Stimulated activated CD4-positive, alpha-beta T cell treated with anti-CD3 and anti-CD28 coated beads, Interleukin-1b, Interleukin-23, amount 100 ng/mL, for 48 hours (primary cell): ENCODE results near the gene MAGI3.
"Not testable (repeated sequence)": the region's sequence is repeated elsewhere in the genome, so short reads cannot be mapped to it uniquely, and the experiment has no call there.

Experiments
- DNase-seq: peaks from one replicate; pipeline ENCODE4 v3.0.0-alpha.2; 2020

MAGI3 gene

GRCh38 chr1:113592230-113592629 is 201.9 kb downstream of the MAGI3 start:
- DNase-seq = no peak

DNA sequence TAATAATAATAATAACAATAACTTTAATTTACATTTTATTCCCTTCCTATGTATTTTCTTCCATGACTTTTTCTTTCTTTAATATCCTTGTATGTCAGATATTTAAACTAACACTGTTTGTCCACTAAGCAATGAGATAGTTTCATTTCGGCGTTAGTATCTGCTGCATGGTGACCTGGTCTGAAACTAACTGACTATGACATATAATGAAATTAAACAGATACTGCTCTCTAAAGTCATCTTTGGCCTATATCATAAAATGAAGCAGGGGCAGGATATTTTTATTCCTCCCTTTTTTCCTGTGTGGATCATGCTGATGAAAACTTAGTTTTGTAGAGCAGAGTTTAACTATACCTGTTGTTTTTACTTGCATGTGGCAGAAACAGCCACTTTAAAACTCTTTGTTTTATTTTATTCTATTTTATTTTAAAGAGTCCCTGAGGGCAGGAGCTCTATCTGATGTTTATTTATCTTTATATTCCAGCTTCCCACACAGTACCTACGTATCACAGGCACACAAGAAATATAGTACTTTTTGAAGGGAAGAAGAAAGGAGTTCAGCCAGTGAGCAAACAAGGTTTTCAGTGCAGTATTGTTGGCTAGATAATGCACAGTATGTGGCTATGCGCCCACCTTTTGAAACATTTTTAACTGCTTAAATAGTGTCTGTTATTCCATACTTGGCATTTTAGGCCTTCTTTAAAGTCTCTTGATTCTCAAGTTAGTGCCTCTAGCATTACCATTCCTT is 203.4 kb downstream of the MAGI3 start:
- no peak for DNase-seq

DNA sequence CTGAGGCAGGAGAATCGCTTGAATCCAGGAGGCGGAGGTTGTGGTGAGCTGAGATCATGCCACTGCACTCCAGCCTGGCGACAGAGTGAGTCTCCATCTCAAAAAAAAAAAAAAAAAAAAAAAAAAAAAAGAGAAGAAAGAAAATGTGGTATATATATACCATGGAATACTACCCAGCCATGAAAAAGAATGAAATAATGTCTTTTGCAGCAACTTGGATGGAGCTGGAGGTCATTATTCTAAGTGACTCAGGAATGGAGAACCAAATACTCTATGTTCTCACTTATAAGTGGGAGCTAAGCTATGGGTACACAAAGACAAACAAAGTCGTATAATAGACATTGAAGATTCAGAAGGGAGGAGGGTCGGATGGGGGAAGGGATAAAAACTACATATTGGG is 214.2 kb downstream of the MAGI3 start:
- not testable (repeated sequence) for DNase-seq

- no peak for DNase-seq
Observed at GRCh38 chr1:113605146-113605545, 214.8 kb downstream of the MAGI3 start.

- no peak for DNase-seq
Observed at GRCh38 chr1:113608399-113608798, 218.1 kb downstream of the MAGI3 start.

GRCh38 chr1:113610372-113610771 is 220.1 kb downstream of the MAGI3 start:
- no peak for DNase-seq

GRCh38 chr1:113615425-113615824 is 225.1 kb downstream of the MAGI3 start:
- DNase-seq = no peak

GRCh38 chr1:113616156-113616555 is 225.8 kb downstream of the MAGI3 start:
- DNase-seq = no peak

GRCh38 chr1:113617438-113618141 is 227.3 kb downstream of the MAGI3 start:
- no peak for DNase-seq

DNA sequence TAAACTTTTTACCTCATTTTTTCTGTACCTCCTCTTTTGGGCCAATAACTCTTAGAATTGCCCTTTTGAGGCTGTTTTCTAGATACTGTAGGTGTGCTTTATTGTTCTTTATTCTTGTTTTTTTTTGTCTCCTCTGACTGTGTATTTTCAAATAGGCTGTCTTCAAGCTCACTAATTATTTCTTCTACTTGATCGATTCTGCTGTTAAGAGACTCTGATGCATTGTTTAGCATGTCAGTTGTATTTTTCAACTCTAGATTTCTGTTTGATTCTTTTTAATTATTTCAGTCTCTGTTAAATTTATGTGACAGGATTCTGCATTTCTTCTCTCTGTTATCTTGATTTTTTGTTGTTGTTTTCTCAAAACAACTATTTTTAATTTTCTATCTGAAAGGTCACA is 238.7 kb downstream of the MAGI3 start:
- DNase-seq = no peak

DNA sequence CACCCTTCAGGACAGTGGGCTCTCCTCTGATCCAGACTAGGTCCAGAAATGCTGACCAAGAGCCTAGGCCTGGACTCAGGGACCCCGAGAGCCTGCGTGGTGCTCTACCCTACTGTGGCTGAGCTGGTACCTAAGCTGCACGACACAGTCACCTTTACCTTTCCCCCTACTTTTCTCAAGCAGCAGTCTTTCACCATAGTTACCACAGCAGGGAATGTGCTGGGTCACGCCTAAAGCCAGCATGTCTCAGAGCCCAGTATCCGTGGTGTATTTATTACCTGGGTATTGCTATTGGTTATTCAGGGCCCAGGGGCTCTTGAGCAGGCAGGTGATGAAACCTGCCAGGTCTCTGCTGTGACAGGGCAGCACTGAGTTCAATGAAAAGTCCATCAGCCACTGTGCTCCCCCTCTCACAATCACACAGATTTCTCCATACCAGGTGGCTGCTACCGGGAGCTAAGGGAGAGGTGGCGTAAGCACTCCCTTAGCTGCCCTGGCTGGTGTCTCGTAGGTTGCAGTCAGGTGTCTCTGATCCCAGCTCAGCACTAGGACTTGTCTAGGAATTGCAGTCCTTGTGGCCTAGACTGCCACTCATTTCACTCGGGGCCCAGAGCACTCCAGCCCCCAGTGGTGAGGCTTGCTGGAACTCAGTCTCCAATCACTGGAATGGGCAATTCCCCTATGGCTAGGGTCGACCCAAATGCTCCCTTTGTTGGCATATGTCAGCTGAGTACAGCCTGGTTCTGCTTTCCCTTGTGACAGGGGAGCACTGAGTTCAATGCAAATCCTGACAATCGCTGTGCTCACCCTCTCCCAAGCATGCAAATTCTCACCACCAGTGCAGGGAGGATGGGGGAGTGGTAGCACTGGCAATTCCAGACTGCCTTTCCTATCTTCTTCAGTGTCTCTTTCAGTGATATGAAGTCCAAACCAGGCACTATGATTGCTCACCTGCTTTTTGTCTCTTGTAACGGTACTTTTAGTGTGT is 240.3 kb downstream of the MAGI3 start:
- DNase-seq = no peak

DNA sequence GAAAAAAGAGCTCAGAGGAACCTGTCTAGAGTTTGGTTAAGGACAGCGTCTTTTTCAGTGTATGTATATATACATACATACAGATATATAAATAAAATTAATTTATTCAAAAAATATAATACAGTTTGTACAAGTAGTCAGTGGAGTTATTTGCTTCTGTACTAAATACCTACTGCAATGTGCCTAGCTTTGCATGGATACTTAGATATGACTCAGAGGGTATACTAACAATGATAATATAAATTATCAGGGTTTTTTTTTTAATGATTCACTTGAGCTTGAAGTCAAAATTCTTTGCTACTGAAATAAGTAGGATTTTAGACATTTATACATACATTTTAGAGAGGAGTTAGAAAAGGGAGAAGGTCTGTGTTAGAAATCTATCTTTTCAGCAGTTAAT is 251.1 kb downstream of the MAGI3 start:
- DNase-seq = no peak

DNA sequence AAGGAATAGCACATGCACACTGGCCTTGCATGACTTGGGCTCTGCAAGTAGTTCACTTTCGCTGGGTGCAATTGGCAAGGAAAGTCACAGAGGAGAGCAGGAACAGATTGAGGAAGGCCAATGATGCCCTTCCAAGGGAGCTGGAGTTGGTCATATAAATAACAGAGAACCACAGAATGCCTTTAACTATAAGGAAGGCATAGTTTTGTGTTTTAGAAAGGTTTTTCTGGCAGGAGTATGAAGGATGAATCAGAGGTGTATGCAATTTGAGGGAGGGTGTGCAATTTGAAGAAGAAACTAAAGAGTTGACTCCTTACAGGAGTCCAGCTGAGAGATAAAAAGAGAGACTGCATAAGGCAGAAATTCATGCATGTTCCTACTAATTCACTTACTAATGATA is 256.8 kb downstream of the MAGI3 start:
- no peak for DNase-seq

DNA sequence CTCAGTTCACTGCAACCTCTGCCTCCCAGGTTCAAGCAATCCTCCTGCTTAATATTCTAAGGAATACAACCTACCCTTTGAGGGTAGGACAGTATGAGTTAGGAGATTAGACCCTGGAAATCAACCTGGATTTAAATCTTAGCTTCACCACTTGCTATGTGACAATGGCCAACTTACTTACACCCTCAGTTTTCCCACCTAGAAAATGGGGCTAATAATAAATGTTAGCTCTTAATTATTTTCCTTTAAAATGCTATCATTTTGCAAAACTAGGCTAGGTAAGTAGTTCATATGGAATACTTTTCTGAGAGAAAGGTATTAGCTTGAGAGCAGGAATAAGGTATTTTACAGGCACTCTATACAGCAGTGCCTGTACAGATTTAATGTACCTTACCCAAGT is 258.2 kb downstream of the MAGI3 start:
- DNase-seq = no peak

- DNase-seq = no peak
Observed at GRCh38 chr1:113652771-113653170, 262.5 kb downstream of the MAGI3 start.

DNA sequence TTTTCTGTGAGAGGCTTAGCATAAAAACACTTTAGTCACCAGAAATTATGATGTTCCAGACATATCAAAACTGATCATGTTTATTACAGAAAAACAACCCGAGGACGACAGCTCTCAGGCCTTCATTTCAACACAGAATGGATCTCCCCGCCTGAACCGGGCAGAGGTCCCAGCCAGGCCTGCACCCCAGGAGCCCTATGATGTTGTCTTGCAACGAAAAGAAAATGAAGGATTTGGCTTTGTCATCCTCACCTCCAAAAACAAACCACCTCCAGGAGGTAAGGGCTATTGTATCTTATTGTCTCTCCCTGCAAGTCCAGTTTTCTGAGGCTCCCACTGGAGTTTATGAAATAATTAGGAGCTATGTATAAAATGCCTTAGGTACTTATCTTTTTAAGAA is 263.4 kb downstream of the MAGI3 start:
- no peak for DNase-seq

GRCh38 chr1:113654883-113655282 is 264.6 kb downstream of the MAGI3 start:
- DNase-seq = no peak

DNA sequence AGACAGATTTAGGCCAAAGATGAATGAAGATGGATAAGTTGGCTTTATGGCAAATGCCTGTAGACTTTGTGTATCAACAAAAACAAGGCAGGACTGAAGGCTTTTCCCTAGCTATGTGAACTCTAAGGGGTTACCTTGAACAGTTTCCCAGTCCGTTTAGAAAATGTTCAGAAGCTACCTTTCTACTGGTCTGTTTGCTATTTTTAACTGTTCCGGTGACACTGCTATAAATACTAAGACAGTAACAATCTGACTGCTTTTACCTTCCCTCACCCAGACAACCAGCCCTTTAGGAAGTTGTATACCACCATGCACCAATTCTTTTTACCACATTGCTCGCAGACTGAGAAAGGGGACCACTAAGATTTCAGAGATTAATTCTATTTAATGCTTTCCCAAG is 266.8 kb downstream of the MAGI3 start:
- no peak for DNase-seq

GRCh38 chr1:113657556-113658063 is 267.3 kb downstream of the MAGI3 start:
- no peak for DNase-seq

DNA sequence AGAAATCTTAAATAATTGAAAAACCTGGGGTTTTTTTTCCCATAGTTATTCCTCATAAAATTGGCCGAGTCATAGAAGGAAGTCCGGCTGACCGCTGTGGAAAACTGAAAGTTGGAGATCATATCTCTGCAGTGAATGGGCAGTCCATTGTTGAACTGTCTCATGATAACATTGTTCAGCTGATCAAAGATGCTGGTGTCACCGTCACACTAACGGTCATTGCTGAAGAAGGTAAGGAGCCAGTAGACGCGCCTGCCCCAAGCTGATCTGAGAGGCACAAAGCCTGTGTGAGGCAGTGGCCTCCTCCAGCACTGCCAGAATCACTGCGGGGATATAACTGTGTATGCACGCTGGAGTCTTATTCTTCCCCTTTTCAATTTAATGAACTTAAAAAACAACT is 268.7 kb downstream of the MAGI3 start:
- DNase-seq = no peak

GRCh38 chr1:113659556-113659955 is 269.2 kb downstream of the MAGI3 start:
- DNase-seq = no peak

GRCh38 chr1:113660088-113660487 is 269.8 kb downstream of the MAGI3 start:
- DNase-seq = no peak

- no peak for DNase-seq
Observed at GRCh38 chr1:113662101-113662500, 271.8 kb downstream of the MAGI3 start.
